DOHH2 (cell line): ENCODE data around the gene SH3RF2.

ENCODE experiments used
- CTCF ChIP-seq: fragments of 200-600 bp; sonication (generic); IDR thresholded peaks from one replicate; pipeline ENCODE4 v1.5.1; 2014; ENCODE audit warnings: antibody characterized with exemption, mild to moderate bottlenecking, low read depth, low read length; ENCODE audit not compliant: poor library complexity, severe bottlenecking
- EZH2phosphoT487 ChIP-seq: fragments of 200-600 bp; sonication (generic); IDR thresholded peaks from 2 replicates; pipeline ENCODE4 v1.6.1; 2017; ENCODE audit warnings: borderline replicate concordance, mild to moderate bottlenecking, antibody characterized with exemption, low read length, moderate library complexity, mixed read lengths

DNA sequence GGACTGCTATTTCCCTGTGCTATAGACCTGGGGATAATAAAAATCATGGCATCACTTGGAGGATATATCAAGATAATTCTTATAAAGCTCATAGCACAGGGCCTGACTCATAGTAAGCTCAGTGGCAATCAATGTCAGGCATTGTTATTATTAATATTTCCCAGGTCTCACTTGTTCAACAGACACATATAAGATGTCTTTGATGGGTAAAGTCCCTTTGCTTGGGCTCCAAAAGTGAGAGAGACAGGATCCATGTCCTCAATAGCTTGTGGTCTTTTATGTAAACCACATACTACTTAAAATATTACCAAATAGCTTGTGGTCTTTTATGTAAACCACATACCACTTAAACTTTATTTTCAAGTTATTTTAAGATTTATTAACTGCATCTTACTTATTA is 11.2 kb downstream of the SH3RF2 start:
- TF ChIP-seq CTCF, result no peak
- no peak for TF ChIP-seq EZH2phosphoT487
